H1 (cell line): ENCODE data around the gene KANSL1. TPM values are rescaled to one million over a fixed set of nuclear protein-coding genes. Genes with fewer than 3 reads are reported as not detected.

Experiments used
- CTCF ChIA-PET: fragments of 300-600 bp; sonication (Branson Sonifier 250); formaldehyde crosslinking; loops from one replicate; lab custom pipeline; 2021; ENCODE audit not compliant: partially characterized antibody; lab: Charles Lee
- POLR2A ChIA-PET: fragments of 300-600 bp; sonication (Branson Sonifier 250); formaldehyde crosslinking; loops from one replicate; lab custom pipeline; 2021; ENCODE audit warnings: inconsistent platforms; ENCODE audit not compliant: partially characterized antibody; lab: Charles Lee
- DNase-seq, 2 experiments: peaks; one replicate each; pipeline versions ENCODE4 v3.0.0 to v3.0.0-alpha.2; 2010 to 2022; ENCODE audit warnings: low spot score in 2 of 2, low read depth in 1 of 2, mixed read lengths in 1 of 2
- FAIRE-seq: peaks from 2 replicates; lab custom pipeline; 2011; peaks lifted over from hg19 to GRCh38; lab: Jason Lieb, UNC
- H2AFZ ChIP-seq: 2 replicates; pipeline ENCODE4 v1.8.1; 2012; ENCODE audit warnings: low read length, inconsistent platforms
- H2AK5ac ChIP-seq: 2 replicates; pipeline ENCODE4 v1.6.1; 2013; ENCODE audit warnings: low read depth, low read length
- H2BK120ac ChIP-seq: replicated peaks from 2 replicates; pipeline ENCODE3; 2013; ENCODE audit warnings: low read depth, low read length, inconsistent platforms
- H2BK12ac ChIP-seq: 2 replicates; pipeline ENCODE4 v1.6.1; 2013; ENCODE audit warnings: low read depth, low read length
- H2BK15ac ChIP-seq: 2 replicates; pipeline ENCODE4 v1.6.1; 2013; ENCODE audit warnings: low read length
- H2BK20ac ChIP-seq: 2 replicates; pipeline ENCODE4 v1.6.1; 2013; ENCODE audit warnings: low read length
- H2BK5ac ChIP-seq: 2 replicates; pipeline ENCODE4 v1.6.1; 2013; ENCODE audit warnings: low read depth, low read length
- H3K14ac ChIP-seq: 2 replicates; pipeline ENCODE4 v1.6.1; 2013; ENCODE audit warnings: inconsistent platforms; ENCODE audit not compliant: insufficient read length
- H3K18ac ChIP-seq: 2 replicates; pipeline ENCODE4 v1.6.1; 2013; ENCODE audit warnings: low read length; ENCODE audit errors: extremely low read depth
- H3K23ac ChIP-seq: 2 replicates; pipeline ENCODE4 v1.6.1; 2013; ENCODE audit warnings: inconsistent platforms; ENCODE audit not compliant: insufficient read length
- H3K23me2 ChIP-seq: 2 replicates; pipeline ENCODE4 v1.6.1; 2013; ENCODE audit warnings: low read depth, low read length
- H3K27ac ChIP-seq: 2 replicates; pipeline ENCODE4 v1.6.1; 2011; ENCODE audit warnings: low read depth, low read length, inconsistent platforms
- H3K27me3 ChIP-seq, 4 experiments: replicated peaks in 1 of 4; 1 replicate in 1 of 4; 2 replicates in 3 of 4; pipeline versions ENCODE4 v1.6.1 to v1.8.1; 2011 to 2013; ENCODE audit warnings: low read length in 3 of 4, mild to moderate bottlenecking in 3 of 4, inconsistent platforms in 2 of 4, mixed read lengths in 2 of 4, moderate library complexity in 1 of 4; ENCODE audit not compliant: control insufficient read depth in 3 of 4, insufficient read depth in 3 of 4; ENCODE audit errors: extremely low read depth in 1 of 4
- H3K36me3 ChIP-seq, 4 experiments: 2 replicates each; pipeline versions ENCODE4 v1.6.1 to v1.8.1; 2011 to 2013; ENCODE audit warnings: mild to moderate bottlenecking in 4 of 4, low read length in 3 of 4, moderate library complexity in 2 of 4, control low read depth in 1 of 4, inconsistent platforms in 1 of 4; ENCODE audit not compliant: insufficient read depth in 4 of 4, control insufficient read depth in 2 of 4
- H3K4ac ChIP-seq: replicated peaks from 2 replicates; pipeline ENCODE3; 2013; ENCODE audit warnings: low read length, low read depth, mixed read lengths, inconsistent platforms; ENCODE audit not compliant: insufficient read length
- H3K4me1 ChIP-seq, 4 experiments: replicated peaks in 1 of 4; 1 replicate in 1 of 4; 2 replicates in 3 of 4; pipeline versions ENCODE4 v1.6.1 to v1.8.1; 2011 to 2013; ENCODE audit warnings: low read length in 3 of 4, inconsistent platforms in 2 of 4, mixed read lengths in 1 of 4; ENCODE audit not compliant: insufficient read depth in 4 of 4, control insufficient read depth in 3 of 4
- H3K4me2 ChIP-seq, 2 experiments: 2 replicates each; pipeline versions ENCODE4 v1.6.1 to v1.8.1; 2011 to 2013; ENCODE audit warnings: low read depth in 2 of 2, low read length in 2 of 2, control low read depth in 1 of 2, inconsistent platforms in 1 of 2, mild to moderate bottlenecking in 1 of 2; ENCODE audit not compliant: insufficient read depth in 1 of 2
- H3K4me3 ChIP-seq, 4 experiments: fragments of 200-600, 300-600 bp in 1 of 4; sonication (generic), shearing (Covaris generic), sonication (Bioruptor Twin) in 1 of 4; 2 replicates each; pipeline versions ENCODE4 v1.5.1 to v1.8.1; 2011 to 2016; ENCODE audit warnings: low read length in 4 of 4, low read depth in 3 of 4, control low read depth in 2 of 4, inconsistent platforms in 2 of 4, mild to moderate bottlenecking in 2 of 4, mixed read lengths in 1 of 4, moderate library complexity in 1 of 4; ENCODE audit not compliant: insufficient read depth in 2 of 4; ENCODE audit errors: extremely low read depth in 1 of 4
- H3K56ac ChIP-seq: replicated peaks from 2 replicates; pipeline ENCODE3; 2013; ENCODE audit warnings: low read depth, mild to moderate bottlenecking, mixed read lengths, low read length, inconsistent platforms; ENCODE audit not compliant: insufficient read length
- H3K79me1 ChIP-seq: 2 replicates; pipeline ENCODE4 v1.6.1; 2013; ENCODE audit warnings: low read depth, low read length, control low read depth
- H3K79me2 ChIP-seq, 2 experiments: 2 replicates each; pipeline versions ENCODE4 v1.6.1 to v1.8.1; 2012 to 2013; ENCODE audit warnings: low read length in 2 of 2, mild to moderate bottlenecking in 2 of 2, inconsistent platforms in 1 of 2; ENCODE audit not compliant: insufficient read depth in 2 of 2, control insufficient read depth in 1 of 2
- H3K9ac ChIP-seq, 4 experiments: replicated peaks in 1 of 4; 1 replicate in 1 of 4; 2 replicates in 3 of 4; pipeline versions ENCODE4 v1.6.1 to v1.8.1; 2011 to 2013; ENCODE audit warnings: low read depth in 3 of 4, low read length in 3 of 4, control low read depth in 2 of 4, mild to moderate bottlenecking in 2 of 4, moderate library complexity in 2 of 4, inconsistent platforms in 1 of 4; ENCODE audit errors: extremely low read depth in 1 of 4
- H3K9me3 ChIP-seq, 2 experiments: 2 replicates each; pipeline versions ENCODE4 v1.6.1 to v1.8.1; 2012 to 2013; ENCODE audit warnings: mild to moderate bottlenecking in 2 of 2, moderate library complexity in 2 of 2, control low read depth in 1 of 2, inconsistent platforms in 1 of 2, low read depth in 1 of 2, low read length in 1 of 2, mixed read lengths in 1 of 2; ENCODE audit not compliant: insufficient read depth in 2 of 2
- H4K20me1 ChIP-seq, 2 experiments: replicated peaks in 1 of 2; 2 replicates each; pipeline versions ENCODE3 to v1.8.1; 2011 to 2013; ENCODE audit warnings: inconsistent platforms in 2 of 2, low read length in 2 of 2, mild to moderate bottlenecking in 1 of 2; ENCODE audit not compliant: insufficient read depth in 2 of 2, control insufficient read depth in 1 of 2
- H4K5ac ChIP-seq: 2 replicates; pipeline ENCODE4 v1.6.1; 2013; ENCODE audit warnings: low read length, low read depth, mixed read lengths, inconsistent platforms; ENCODE audit not compliant: insufficient read length
- H4K8ac ChIP-seq: 2 replicates; pipeline ENCODE4 v1.8.0; 2013; ENCODE audit warnings: mild to moderate bottlenecking, moderate library complexity, low read length, inconsistent platforms; ENCODE audit not compliant: insufficient read depth; ENCODE audit errors: extremely low read depth
- H4K91ac ChIP-seq: replicated peaks from 2 replicates; pipeline ENCODE3; 2013; ENCODE audit warnings: low read length, mixed read lengths, inconsistent platforms; ENCODE audit not compliant: insufficient read length
- BRCA1 ChIP-seq: IDR thresholded peaks from 2 replicates; pipeline ENCODE4 v1.6.1; 2012; ENCODE audit warnings: low read depth, low read length, improper control_type of control experiment
- CBX5 ChIP-seq: fragments of 300-800, 300-1000 bp; sonication (generic); IDR thresholded peaks from 2 replicates; pipeline ENCODE4 v1.7.1; 2016; ENCODE audit warnings: antibody characterized with exemption, low read length, low read depth
- CHD1 ChIP-seq: IDR thresholded peaks from 2 replicates; pipeline ENCODE4 v1.6.1; 2012; ENCODE audit warnings: low read depth, low read length, improper control_type of control experiment
- CTCF ChIP-seq, 3 experiments: IDR thresholded peaks; 1 replicate in 2 of 3; 2 replicates in 1 of 3; pipeline versions ENCODE4 v1.5.1 to v1.6.1; 2011; ENCODE audit warnings: low read length in 3 of 3, mild to moderate bottlenecking in 3 of 3, inconsistent platforms in 2 of 3, low read depth in 1 of 3, moderate library complexity in 1 of 3; ENCODE audit not compliant: insufficient read depth in 1 of 3; ENCODE audit errors: control extremely low read depth in 1 of 3
- HDAC2 ChIP-seq, 2 experiments: fragments of 300-600 bp in 1 of 2; sonication (generic) in 1 of 2; IDR thresholded peaks; 2 replicates each; pipeline ENCODE4 v1.6.1; 2011 to 2012; ENCODE audit warnings: low read depth in 2 of 2, low read length in 2 of 2, mild to moderate bottlenecking in 2 of 2, moderate library complexity in 2 of 2, borderline replicate concordance in 1 of 2, inconsistent platforms in 1 of 2
- SIN3A ChIP-seq, 2 experiments: IDR thresholded peaks in 1 of 2; conservative IDR thresholded peaks in 1 of 2; 2 replicates each; pipeline ENCODE4 v1.6.1; 2011 to 2012; ENCODE audit warnings: low read length in 2 of 2, improper control_type of control experiment in 1 of 2, low read depth in 1 of 2, mild to moderate bottlenecking in 1 of 2
- SP1 ChIP-seq: IDR thresholded peaks from 2 replicates; pipeline ENCODE4 v1.6.1; 2011; ENCODE audit warnings: low read depth, low read length
- TCF12 ChIP-seq: IDR thresholded peaks from 2 replicates; pipeline ENCODE4 v1.6.1; 2011; ENCODE audit warnings: low read depth, mild to moderate bottlenecking, low read length
- WGBS, 2 experiments: shearing (Covaris generic) in 1 of 2; methylation state at CpG; one replicate each; pipeline versions ENCODE4 v1.1.6 to v1.1.7; 2013 to 2015; ENCODE audit warnings: low lambda C conversion rate in 2 of 2, mixed read lengths in 2 of 2, inconsistent platforms in 1 of 2, low coverage in 1 of 2, missing lambda C conversion rate in 1 of 2; ENCODE audit not compliant: insufficient replicate concordance in 2 of 2, insufficient coverage in 1 of 2, insufficient read length in 1 of 2; ENCODE audit errors: extremely low coverage in 1 of 2, missing lambda C conversion rate in 1 of 2; 5-methylcytosine and 5-hydroxymethylcytosine counted together
- polyA plus RNA-seq, 7 experiments: library from polyadenylated mRNA; depleted of rRNA in 3 of 7; stranded (reverse) in 5 of 7; unstranded in 2 of 7; fragments of >200 nt in 5 of 7; fragments of 200-250 nt in 2 of 7; gene quantifications; 1 replicate in 5 of 7; 2 replicates in 1 of 7; 4 replicates in 1 of 7; pipeline versions ENCODE4 v1.2.1 to v1.2.3, GENCODE V29; 2011 to 2013; ENCODE audit warnings: missing spikeins in 2 of 7, mixed read lengths in 2 of 7
- total RNA-seq: library from RNA; stranded (reverse); fragmentation: NEBNext Ultra II Directional; extraction: Animal tissue kit (Norgen Biotek cat#: 25700); gene quantifications from 2 replicates; pipeline ENCODE4 v1.2.1, GENCODE V29; 2021

Gene KANSL1
- total and polyA plus RNA-seq, 2 of the 8 experiments (the other 6 are each of a cell fraction or from before 2014, with no cell fraction given) = 34.0 to 128 TPM

GRCh38 chr17:46192189-46192438 lies 1.1 kb downstream of the KANSL1 start:
- CTCF ChIA-PET = interaction anchor here (1.3 to 3.0 kb wide), 4 partner anchors 18 to 95 kb away, joined by 3 to 17 read pairs (median 6); no protein-coding TSS in a partner anchor
- DNase-seq (no peak), FAIRE-seq (no peak)
- Histone ChIP-seq H2BK15ac (no peak overlapping the region), H3K56ac (peak overlapping the region; percentile 89), H3K27ac (peak overlapping the region; percentile 95), H4K8ac (peak overlapping the region; percentile 98; the same call in 1 of the 2 replicates), H3K4me3 (peak overlapping the region; percentile 73 to 88 (median 82)), H3K4me1 (peaks cover 6 to 22% (median 13%) of the 10 kb centered on the region in 4 experiments; a peak in 6 of 7 replicates), H3K9ac (peak overlapping the region; percentile 95 to 100 (median 96)), H3K23ac (no peak overlapping the region), H3K79me1 (peaks cover 6% of the 10 kb centered on the region; the same call in 1 of the 2 replicates), H3K4ac (no peak overlapping the region), H3K4me2 (peak overlapping the region; percentile 64 to 66), H2BK5ac (peak overlapping the region; percentile 89), H4K5ac (peak overlapping the region; percentile 99), H3K27me3 (no peaks in the 10 kb centered on the region), H3K14ac (no peak overlapping the region), H3K18ac (peak overlapping the region; percentile 96; the same call in 1 of the 2 replicates), H3K79me2 (peaks cover 46 to 87% of the 10 kb centered on the region in 2 experiments), H4K20me1 (peaks cover 28 to 41% of the 10 kb centered on the region in 2 experiments), H2AFZ (no peak overlapping the region), H2BK20ac (no peak overlapping the region), H4K91ac (no peak overlapping the region), H3K23me2 (peaks cover 8% of the 10 kb centered on the region; the same call in 1 of the 2 replicates), H2BK120ac (no peak overlapping the region), H2BK12ac (no peak overlapping the region; the same call in 1 of the 2 replicates), H3K9me3 (no peaks in the 10 kb centered on the region), H2AK5ac (no peak overlapping the region), H3K36me3 (no peaks in the 10 kb centered on the region)
- POLR2A ChIA-PET = interaction anchor here (0.6 to 3.2 kb wide), 14 partner anchors 8 to 92 kb away, joined by 3 to 39 read pairs (median 6); no protein-coding TSS in a partner anchor
- 0 out of 2 replicates have a peak, but pooled peaks have one; percentile 1 for TF ChIP-seq SP1
- no peak for TF ChIP-seq CTCF (IDR thresholded peaks at IDR 0.05; ENCODE audit: control extremely low read depth in 1 of 3, insufficient read depth in 1 of 3, low read depth in 1 of 3, low read length in 3 of 3)
- no peak for TF ChIP-seq BRCA1
- no peak for TF ChIP-seq TCF12
- TF ChIP-seq CHD1 = peak; percentile 38; the same call in 1 of the 2 replicates
- 0 out of 4 replicates have a peak, but pooled peaks of 1 of the 2 experiments have one; percentile 54 for TF ChIP-seq SIN3A (conservative IDR thresholded peaks at IDR 0.05 in 1 of 2, IDR thresholded peaks at IDR 0.05 in 1 of 2; ENCODE audit: low read depth in 1 of 2, low read length in 2 of 2)
- peak in 1 of 2 experiments; percentile 12; a peak in 1 of 4 replicates for TF ChIP-seq HDAC2 (IDR thresholded peaks at IDR 0.05; ENCODE audit: borderline replicate concordance in 1 of 2, low read depth in 2 of 2, low read length in 2 of 2)
- TF ChIP-seq CBX5 = no peak
- WGBS, 2 experiments = 0% methylated on average over 7 of the region's 7 CpGs; no CpG with 5 or more reads in 1 of the 2 experiments
